Calu3 (cell line): ENCODE measurements around the gene FGFR2. TPM values are rescaled to one million over a fixed set of nuclear protein-coding genes. Genes with fewer than 3 reads are reported as not detected.

ENCODE experiments used
- BruUV-seq: library from RNA; stranded (reverse); fragments of 400-500 nt; replicated peaks from 2 replicates; lab custom pipeline; 2021; lab: Mats Ljungman, UMichigan
- CTCF ChIA-PET: fragments of 300-600 bp; sonication (Branson Sonifier 250); formaldehyde crosslinking; loops from one replicate; lab custom pipeline; 2022; ENCODE audit warnings: antibody characterized with exemption; lab: Charles Lee
- DNase-seq: peaks from one replicate; pipeline ENCODE4 v3.0.0; 2022
- H3K27ac Mint-ChIP-seq: one replicate; pipeline ENCODE4 v1.8.0; 2022; ENCODE audit warnings: mixed read lengths; ENCODE audit not compliant: unreplicated experiment
- H3K27me3 Mint-ChIP-seq: one replicate; pipeline ENCODE4 v1.8.0; 2022; ENCODE audit warnings: mixed read lengths; ENCODE audit not compliant: unreplicated experiment
- H3K36me3 Mint-ChIP-seq: one replicate; pipeline ENCODE4 v1.8.0; 2022; ENCODE audit warnings: mild to moderate bottlenecking, moderate library complexity, mixed read lengths; ENCODE audit not compliant: insufficient read depth, unreplicated experiment
- H3K4me1 Mint-ChIP-seq: one replicate; pipeline ENCODE4 v1.8.0; 2022; ENCODE audit warnings: mild to moderate bottlenecking, low read depth, mixed read lengths; ENCODE audit not compliant: unreplicated experiment
- H3K4me3 Mint-ChIP-seq: one replicate; pipeline ENCODE4 v1.8.0; 2022; ENCODE audit warnings: mild to moderate bottlenecking, low read depth, moderate library complexity, mixed read lengths; ENCODE audit not compliant: unreplicated experiment
- H3K9me3 Mint-ChIP-seq: one replicate; pipeline ENCODE4 v1.8.0; 2022; ENCODE audit warnings: low read depth, mixed read lengths; ENCODE audit not compliant: unreplicated experiment
- intact Hi-C: fragments of 100-400 bp; cut with micrococcal nuclease; formaldehyde crosslinking; loops from one replicate; pipeline ENCODE4 v1.10.0; 2022; ENCODE audit not compliant: unreplicated experiment
- total RNA-seq: library from RNA; stranded (reverse); gene quantifications from 2 replicates; pipeline ENCODE4 v1.2.3, GENCODE V29; 2022
- TF ChIP-seq, protein P1 (sequence below): fragments of 200-600 bp; IDR thresholded peaks from one replicate; pipeline ENCODE4 v1.8.0; 2022; ENCODE audit warnings: antibody characterized with exemption; ENCODE audit not compliant: unreplicated experiment

Gene FGFR2
- total RNA-seq, 1 experiment from 2014 or later, result 57.9 TPM

DNA sequence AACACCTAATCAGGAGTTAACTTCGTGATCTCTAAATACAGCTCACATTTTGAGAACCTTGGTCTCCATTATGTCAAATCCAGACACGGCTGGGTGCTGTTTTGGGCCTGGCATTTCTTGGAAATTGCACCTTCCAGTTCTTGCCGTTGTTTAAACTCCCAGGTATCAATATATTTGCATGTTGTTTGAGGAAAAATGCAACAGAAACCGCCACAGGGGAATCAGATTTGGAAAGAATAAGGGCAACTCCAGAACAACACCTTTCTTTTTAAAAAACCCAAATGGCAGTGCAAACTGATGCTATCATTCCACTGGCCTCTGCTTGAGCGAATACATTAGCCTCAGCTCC, 162.0 kb downstream of the FGFR2 start:
- Mint-ChIP-seq H3K9me3 (no peaks in the 10 kb centered on the region), H3K27me3 (no peaks in the 10 kb centered on the region), H3K4me1 (peaks cover 9% of the 10 kb centered on the region), H3K36me3 (no peaks in the 10 kb centered on the region), H3K27ac (no peak overlapping the region), H3K4me3 (no peak overlapping the region)
- BruUV-seq, result no TSS peak
- intact Hi-C loops, result no loop called here
- TF ChIP-seq, protein P1, sequence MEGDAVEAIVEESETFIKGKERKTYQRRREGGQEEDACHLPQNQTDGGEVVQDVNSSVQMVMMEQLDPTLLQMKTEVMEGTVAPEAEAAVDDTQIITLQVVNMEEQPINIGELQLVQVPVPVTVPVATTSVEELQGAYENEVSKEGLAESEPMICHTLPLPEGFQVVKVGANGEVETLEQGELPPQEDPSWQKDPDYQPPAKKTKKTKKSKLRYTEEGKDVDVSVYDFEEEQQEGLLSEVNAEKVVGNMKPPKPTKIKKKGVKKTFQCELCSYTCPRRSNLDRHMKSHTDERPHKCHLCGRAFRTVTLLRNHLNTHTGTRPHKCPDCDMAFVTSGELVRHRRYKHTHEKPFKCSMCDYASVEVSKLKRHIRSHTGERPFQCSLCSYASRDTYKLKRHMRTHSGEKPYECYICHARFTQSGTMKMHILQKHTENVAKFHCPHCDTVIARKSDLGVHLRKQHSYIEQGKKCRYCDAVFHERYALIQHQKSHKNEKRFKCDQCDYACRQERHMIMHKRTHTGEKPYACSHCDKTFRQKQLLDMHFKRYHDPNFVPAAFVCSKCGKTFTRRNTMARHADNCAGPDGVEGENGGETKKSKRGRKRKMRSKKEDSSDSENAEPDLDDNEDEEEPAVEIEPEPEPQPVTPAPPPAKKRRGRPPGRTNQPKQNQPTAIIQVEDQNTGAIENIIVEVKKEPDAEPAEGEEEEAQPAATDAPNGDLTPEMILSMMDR, result no peak
- DNase-seq, result no peak
- CTCF ChIA-PET, result no interaction called here

DNA sequence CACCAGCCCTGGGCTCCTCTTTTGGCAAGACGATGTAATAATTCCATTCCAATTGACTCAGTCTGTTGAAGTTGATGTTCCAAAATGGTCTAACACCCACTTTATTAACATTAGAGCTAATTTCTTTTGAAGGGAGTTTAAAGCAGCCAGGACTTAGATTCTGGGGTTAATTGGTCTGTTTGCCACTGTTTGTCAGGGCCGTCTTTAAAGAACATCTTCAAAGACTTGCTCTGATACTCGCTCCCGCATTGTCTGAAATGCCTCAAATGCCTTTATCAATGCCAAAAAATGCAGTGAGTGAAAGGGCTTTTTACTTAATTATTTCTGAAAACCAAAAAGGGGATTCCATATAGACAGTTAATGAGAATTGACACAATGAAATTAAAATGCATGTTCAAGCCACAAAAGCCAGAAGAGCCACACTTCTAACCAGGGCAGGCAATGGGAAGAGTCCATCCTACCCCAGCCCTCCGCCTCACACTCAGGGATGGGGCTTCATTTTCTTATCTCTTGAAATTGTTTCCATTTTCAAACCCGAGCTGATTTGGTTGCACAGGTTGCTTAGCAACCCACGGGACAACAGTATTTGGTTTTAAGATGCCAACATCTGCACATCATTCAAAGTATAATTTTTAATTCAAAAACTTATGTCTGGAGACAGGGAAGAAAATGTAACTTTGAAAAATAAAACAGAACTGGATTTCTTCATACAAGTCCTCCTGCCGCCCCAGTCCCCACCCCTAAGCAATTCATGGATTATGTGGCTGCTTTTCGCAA, 163.0 kb downstream of the FGFR2 start:
- Mint-ChIP-seq H3K4me1 (peaks cover 9% of the 10 kb centered on the region), H3K27me3 (no peaks in the 10 kb centered on the region), H3K27ac (no peak overlapping the region), H3K36me3 (no peaks in the 10 kb centered on the region), H3K4me3 (no peak overlapping the region), H3K9me3 (no peaks in the 10 kb centered on the region)
- TF ChIP-seq, protein P1, result no peak
- CTCF ChIA-PET, result interaction anchor here (0.6 kb wide), 1 partner anchor 16 kb away, joined by 3 read pairs; no protein-coding TSS in a partner anchor
- no peak for DNase-seq
- no TSS peak for BruUV-seq
- intact Hi-C loops, result no loop called here

DNA sequence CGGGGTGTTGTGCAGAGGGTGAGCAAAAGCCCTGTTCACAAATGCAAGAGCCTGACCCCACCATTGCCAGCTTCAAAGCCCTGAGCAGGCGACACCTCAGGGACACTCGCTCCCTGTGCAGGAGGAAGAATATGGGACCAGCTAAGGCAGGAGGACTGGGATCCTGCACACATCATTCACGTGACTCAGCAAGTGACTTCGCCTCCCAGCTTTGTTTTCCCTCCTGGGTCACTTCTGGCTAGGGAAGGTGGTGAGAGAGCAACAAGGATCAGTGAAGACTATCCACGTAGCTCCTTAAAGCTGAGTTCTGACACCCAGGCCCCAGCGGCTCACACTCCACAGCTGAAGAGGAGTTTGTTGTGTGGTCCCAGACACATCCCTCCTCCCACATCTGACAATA, 164.3 kb downstream of the FGFR2 start:
- CTCF ChIA-PET, result no interaction called here
- intact Hi-C loops, result no loop called here
- Mint-ChIP-seq H3K9me3 (no peaks in the 10 kb centered on the region), H3K27ac (no peak overlapping the region), H3K36me3 (no peaks in the 10 kb centered on the region), H3K4me3 (no peak overlapping the region), H3K27me3 (no peaks in the 10 kb centered on the region), H3K4me1 (peaks cover 9% of the 10 kb centered on the region)
- no TSS peak for BruUV-seq
- TF ChIP-seq, protein P1, result no peak
- DNase-seq, result no peak

DNA sequence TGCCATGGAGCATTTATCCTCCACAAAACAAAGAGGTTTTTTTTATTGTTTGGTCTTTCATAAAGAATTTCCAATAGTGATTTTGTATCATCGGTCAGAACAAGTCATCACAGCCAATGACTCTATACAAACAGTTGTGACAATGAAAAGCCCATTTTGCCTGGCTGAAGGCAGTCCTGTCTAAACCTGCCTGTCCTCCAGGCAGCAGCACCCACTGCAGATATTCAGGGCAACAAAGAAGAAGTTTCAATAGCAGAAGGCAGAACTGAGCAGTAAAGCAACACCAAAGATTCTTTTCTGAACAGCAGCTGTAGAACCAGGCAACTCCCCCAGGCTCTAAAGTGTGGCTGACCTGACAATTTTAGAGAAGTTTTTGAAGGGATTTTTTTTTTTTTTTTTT, 169.4 kb downstream of the FGFR2 start:
- H3K27ac Mint-ChIP-seq, result no peak overlapping the region
- no peaks in the 10 kb centered on the region for H3K27me3 Mint-ChIP-seq
- CTCF ChIA-PET, result interaction anchor here (0.8 kb wide), 1 partner anchor 95 kb away, joined by 3 read pairs; no protein-coding TSS in a partner anchor
- DNase-seq, result no peak
- H3K4me1 Mint-ChIP-seq, result no peaks in the 10 kb centered on the region
- H3K9me3 Mint-ChIP-seq, result no peaks in the 10 kb centered on the region
- H3K4me3 Mint-ChIP-seq, result no peak overlapping the region
- intact Hi-C loops, result no loop called here
- no TSS peak for BruUV-seq
- TF ChIP-seq, protein P1, result no peak
- no peaks in the 10 kb centered on the region for H3K36me3 Mint-ChIP-seq
